C4-2B (cell line): Measurements from ENCODE around the gene SEPTIN5.

Source experiments
- H3K27ac ChIP-seq: fragments of 450-650 bp; 2 replicates; pipeline ENCODE4 v1.5.1; 2017
- ZFX ChIP-seq: fragments of 450-650 bp; IDR thresholded peaks from 2 replicates; pipeline ENCODE4 v1.6.1; 2017
- TF ChIP-seq, protein P1 (sequence below): fragments of 450-650 bp; conservative IDR thresholded peaks from 2 replicates; pipeline ENCODE4 v1.5.1; 2017; ENCODE audit warnings: mild to moderate bottlenecking

Gene SEPTIN5

DNA sequence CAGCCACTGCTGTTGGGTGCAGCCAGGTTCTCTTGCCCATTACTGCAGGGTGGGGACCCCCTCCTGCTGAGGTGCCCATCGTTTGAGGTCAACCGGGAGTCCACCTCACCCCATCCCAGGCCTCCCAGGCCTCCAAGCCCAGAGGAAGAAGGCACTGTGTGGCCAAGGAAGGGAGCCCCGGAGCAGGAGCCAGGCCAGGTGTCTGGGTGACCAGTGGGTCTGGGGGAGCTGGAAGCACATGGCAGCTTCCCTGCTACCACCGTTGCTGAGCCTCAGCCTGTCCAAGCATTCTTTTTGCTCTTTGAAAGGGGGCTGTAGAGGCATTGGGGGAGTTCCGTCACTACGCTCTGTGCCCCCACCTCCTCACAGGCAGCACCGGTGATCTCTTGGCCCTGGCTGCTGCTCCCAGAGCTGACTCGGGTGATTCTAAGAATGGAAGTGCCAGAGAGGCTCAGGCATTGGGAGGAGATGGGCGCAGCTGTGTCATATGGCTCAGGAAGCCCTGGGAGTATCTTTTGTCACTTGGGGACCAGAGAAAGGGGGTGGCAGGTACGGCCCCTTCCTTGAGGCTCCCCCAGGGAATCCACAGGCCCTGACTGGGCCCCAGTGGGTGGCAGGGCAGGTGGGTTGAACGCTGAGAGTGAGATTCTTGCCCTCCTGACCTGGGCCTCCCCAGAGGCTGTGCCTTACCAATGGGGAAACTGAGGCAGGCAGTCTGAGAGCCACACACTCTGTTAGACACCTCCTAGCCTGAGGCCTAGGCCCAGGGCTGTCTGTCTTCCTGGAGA lies 1.9 kb downstream of the SEPTIN5 start:
- no peak overlapping the region for H3K27ac ChIP-seq
- TF ChIP-seq, protein P1, sequence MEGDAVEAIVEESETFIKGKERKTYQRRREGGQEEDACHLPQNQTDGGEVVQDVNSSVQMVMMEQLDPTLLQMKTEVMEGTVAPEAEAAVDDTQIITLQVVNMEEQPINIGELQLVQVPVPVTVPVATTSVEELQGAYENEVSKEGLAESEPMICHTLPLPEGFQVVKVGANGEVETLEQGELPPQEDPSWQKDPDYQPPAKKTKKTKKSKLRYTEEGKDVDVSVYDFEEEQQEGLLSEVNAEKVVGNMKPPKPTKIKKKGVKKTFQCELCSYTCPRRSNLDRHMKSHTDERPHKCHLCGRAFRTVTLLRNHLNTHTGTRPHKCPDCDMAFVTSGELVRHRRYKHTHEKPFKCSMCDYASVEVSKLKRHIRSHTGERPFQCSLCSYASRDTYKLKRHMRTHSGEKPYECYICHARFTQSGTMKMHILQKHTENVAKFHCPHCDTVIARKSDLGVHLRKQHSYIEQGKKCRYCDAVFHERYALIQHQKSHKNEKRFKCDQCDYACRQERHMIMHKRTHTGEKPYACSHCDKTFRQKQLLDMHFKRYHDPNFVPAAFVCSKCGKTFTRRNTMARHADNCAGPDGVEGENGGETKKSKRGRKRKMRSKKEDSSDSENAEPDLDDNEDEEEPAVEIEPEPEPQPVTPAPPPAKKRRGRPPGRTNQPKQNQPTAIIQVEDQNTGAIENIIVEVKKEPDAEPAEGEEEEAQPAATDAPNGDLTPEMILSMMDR, result no peak
- no peak for TF ChIP-seq ZFX

DNA sequence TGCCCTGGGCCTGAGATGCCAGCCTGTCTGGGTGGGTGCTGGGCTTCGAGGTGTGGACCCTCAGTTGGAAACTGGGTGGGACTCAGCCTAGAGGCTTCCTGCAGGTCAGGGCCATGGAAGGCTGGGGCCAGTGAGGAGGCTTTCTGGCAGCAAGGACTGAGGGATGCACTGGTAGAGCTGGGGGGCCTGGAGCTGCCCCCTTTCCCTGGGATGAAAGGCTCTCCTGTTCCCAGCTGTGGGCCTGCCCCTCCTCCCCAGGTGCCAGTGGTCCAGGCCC lies 2.5 kb downstream of the SEPTIN5 start:
- TF ChIP-seq, protein P1, result no peak
- no peak for TF ChIP-seq ZFX
- no peak overlapping the region for H3K27ac ChIP-seq

DNA sequence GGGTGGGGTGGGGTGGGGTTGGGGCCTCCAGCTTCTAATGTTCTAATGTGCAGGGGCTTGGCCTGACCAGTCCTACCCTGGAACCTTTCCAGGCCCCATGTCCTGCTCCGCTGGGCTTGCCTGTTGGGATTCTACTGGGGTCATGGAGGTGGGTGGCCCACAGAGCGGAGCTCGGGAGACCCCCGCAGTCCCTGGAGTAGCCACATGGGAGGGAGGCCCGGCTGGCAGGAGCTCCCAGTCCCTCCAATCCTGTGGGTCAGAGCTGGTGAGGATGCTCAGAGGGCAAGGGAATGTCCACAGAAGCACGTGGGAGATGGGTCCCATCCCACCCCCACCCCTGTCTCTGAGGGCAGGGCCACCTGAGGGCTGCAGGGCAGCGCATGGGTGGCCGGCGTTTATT lies 2.9 kb downstream of the SEPTIN5 start:
- no peak for TF ChIP-seq ZFX
- TF ChIP-seq, protein P1, result no peak
- no peak overlapping the region for H3K27ac ChIP-seq

DNA sequence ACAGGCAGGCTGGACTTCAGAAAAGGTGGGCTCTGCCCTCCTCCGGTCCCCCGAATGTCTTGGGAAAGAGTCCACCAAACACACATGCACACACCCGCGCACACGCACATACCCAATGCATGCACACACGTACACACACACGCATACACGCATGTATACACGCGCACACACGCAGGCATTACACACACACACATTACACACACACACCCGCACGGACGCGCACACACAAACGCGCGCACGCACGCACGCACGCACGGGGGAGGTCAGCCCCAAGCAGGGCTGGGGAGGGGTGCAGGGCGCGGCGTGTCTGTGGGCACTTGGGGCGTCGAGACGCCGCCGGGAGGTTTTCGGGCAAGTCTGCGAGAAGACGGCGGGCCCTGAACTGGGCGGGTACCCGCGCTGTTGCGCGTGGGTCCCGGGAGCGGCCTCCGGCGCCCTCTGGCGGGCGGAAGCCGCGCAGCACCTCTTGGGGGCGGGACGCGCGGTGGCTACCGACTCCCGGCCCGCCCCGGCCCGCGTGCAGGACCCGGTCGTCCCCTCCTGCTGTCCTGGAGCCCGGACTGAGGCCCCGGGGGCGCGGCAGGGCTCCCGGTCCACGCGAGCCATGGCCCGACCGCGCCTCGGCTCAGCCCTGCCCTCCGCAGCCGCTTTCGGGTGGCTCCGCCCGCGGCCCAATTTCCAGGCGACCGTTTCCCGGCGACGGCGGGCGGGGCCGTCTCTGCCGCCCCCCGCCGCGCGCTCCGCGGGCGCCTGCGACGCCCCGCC lies 3.6 kb downstream of the SEPTIN5 start:
- TF ChIP-seq, protein P1, result peak; percentile 99
- TF ChIP-seq ZFX, result no peak
- H3K27ac ChIP-seq, result peak overlapping the region; percentile 72

DNA sequence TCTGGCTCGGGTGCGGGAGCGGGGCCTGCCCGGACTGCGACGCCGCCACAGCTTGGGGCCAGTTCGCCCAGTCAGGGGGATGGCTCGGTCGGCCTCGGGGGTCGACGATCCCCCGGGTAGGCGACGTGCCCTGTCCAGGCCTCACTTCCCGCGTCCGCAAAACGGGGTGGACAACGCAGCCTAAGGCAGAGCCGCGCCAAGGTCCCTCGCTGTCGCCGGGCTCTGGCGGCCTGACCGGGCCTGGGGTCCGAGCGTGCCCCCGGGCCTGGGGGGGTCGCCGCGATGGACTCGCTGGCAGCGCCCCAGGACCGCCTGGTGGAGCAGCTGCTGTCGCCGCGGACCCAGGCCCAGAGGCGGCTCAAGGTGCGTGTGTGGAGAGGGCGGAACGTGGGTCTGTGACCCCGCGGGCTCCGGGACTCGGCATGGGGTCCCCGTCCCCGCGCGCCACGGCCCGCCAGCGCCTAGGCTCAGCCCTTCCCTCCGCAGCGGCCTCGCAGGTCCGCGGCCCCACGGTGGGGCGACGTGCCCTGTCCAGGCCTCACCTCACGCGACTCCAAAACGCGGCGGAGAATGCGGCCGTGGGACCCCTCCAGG lies 4.2 kb downstream of the SEPTIN5 start:
- H3K27ac ChIP-seq, result peak overlapping the region; percentile 72
- TF ChIP-seq, protein P1, result no peak
- peak; percentile 59; the same call in 1 of the 2 replicates for TF ChIP-seq ZFX

DNA sequence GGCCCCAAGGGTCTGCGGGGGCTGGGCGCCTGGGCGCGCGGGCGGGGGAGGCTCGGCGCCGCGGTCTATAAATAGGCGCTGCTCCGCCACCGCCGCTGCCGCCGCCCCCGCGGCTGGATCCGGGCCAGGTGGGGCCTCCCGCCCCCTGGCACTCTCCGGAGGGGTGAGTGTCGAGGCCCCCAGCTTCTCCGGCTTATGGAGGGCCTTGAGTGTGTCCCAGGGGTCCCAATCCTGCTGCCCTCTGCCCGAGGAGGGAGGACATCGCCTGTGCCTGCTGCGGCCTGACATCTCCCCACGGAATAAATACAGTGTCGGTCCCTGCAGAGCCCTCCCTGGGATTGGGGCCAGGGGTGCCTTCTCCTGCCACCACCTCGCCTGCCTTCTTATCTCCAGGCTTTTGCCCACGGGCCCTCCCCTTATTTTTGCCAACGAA lies 4.8 kb downstream of the SEPTIN5 start:
- TF ChIP-seq ZFX, result no peak
- TF ChIP-seq, protein P1, result no peak

DNA sequence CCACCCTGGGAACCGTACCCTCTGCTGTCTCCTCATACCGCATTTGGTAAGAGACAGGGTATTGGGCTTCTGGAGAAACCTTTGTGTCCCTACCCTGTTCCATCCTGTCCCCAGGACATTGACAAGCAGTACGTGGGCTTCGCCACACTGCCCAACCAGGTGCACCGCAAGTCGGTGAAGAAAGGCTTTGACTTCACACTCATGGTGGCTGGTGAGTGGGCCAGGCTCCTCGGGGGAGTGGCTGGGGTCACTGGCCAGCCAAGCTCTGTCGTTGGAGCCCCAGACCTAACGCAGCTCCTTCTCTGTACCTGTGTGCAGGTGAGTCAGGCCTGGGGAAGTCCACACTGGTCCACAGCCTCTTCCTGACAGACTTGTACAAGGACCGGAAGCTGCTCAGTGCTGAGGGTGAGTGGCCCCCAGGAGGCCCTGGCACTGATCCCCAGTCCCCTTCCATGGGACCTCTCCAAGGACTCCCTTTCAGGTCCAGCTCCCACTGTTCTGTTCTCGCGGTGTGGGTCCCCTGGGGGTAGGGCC lies 5.3 kb downstream of the SEPTIN5 start:
- no peak for TF ChIP-seq ZFX
- TF ChIP-seq, protein P1, result no peak
- H3K27ac ChIP-seq, result no peak overlapping the region

More for the DNA sequence above, 4.8 kb downstream of the SEPTIN5 start:
- no peak overlapping the region for H3K27ac ChIP-seq
